OCI-LY1 (cell line): Measurements from ENCODE around the gene YPEL2.

Experiments used
- CTCF ChIP-seq: fragments of 200-600 bp; sonication (generic), shearing (Covaris generic); IDR thresholded peaks from 2 replicates; pipeline ENCODE4 v1.5.1; 2017; ENCODE audit warnings: mild to moderate bottlenecking, antibody characterized with exemption, low read length, moderate library complexity, mixed read lengths
- EZH2 ChIP-seq: fragments of 200-600 bp; sonication (generic), shearing (Covaris generic); IDR thresholded peaks from 2 replicates; pipeline ENCODE4 v1.8.0; 2017; ENCODE audit warnings: borderline replicate concordance, mixed run types, mild to moderate bottlenecking, antibody characterized with exemption, low read length, moderate library complexity, mixed read lengths

- TF ChIP-seq EZH2, result no peak
- no peak for TF ChIP-seq CTCF
These were observed 101.2 kb downstream of the YPEL2 start for GRCh38 chr17:59432657-59433056.
